IMR-90 (cell line): ENCODE measurements around the gene METAP2. TPM values are rescaled to one million over a fixed set of nuclear protein-coding genes. Genes with fewer than 3 reads are reported as not detected.
"Not testable (repeated sequence)": the region's sequence is repeated elsewhere in the genome, so short reads cannot be mapped to it uniquely, and the experiment has no call there.

ENCODE experiments used
- ATAC-seq: fragments of 200-7000 bp; cut with Tn5 transposase; 2 replicates; pipeline ENCODE4 v1.9.1; 2020; ENCODE audit warnings: low read depth, mild to moderate bottlenecking, moderate library complexity
- BruUV-seq: library from RNA; stranded (reverse); fragments of 400-500 nt; replicated peaks from 2 replicates; lab custom pipeline; 2021; lab: Mats Ljungman, UMichigan
- CTCF ChIA-PET: fragments of 300-600 bp; formaldehyde crosslinking; extraction: SDS; loops from one replicate; lab custom pipeline; 2021; ENCODE audit warnings: antibody characterized with exemption; lab: Yijun Ruan, JAX
- POLR2A ChIA-PET: fragments of 300-600 bp; sonication (Branson Sonifier 250); formaldehyde crosslinking; loops from one replicate; lab custom pipeline; 2022; ENCODE audit warnings: antibody characterized with exemption; ENCODE audit not compliant: unreplicated experiment; lab: Charles Lee
- DNase-seq: peaks from one replicate; pipeline ENCODE4 v3.0.0; 2013
- H2AFZ ChIP-seq: replicated peaks from 2 replicates; pipeline ENCODE3; 2013; ENCODE audit warnings: low read length, mild to moderate bottlenecking; ENCODE audit not compliant: poor library complexity
- H2AK5ac ChIP-seq: 2 replicates; pipeline ENCODE4 v1.6.1; 2013; ENCODE audit warnings: low read depth, low read length, inconsistent platforms
- H2AK9ac ChIP-seq: replicated peaks from 2 replicates; pipeline ENCODE3; 2013; ENCODE audit warnings: mild to moderate bottlenecking, low read depth, low read length, moderate library complexity; ENCODE audit not compliant: poor library complexity
- H2BK120ac ChIP-seq: 2 replicates; pipeline ENCODE4 v1.6.1; 2013; ENCODE audit warnings: low read depth, low read length, inconsistent platforms
- H2BK15ac ChIP-seq: 3 replicates; pipeline ENCODE4 v1.6.1; 2013; ENCODE audit warnings: low read depth, low read length, inconsistent platforms
- H2BK20ac ChIP-seq: 2 replicates; pipeline ENCODE4 v1.6.1; 2013; ENCODE audit warnings: low read depth, mild to moderate bottlenecking, inconsistent platforms, low read length, moderate library complexity
- H2BK5ac ChIP-seq: 2 replicates; pipeline ENCODE4 v1.6.1; 2013; ENCODE audit warnings: mild to moderate bottlenecking, low read depth, low read length, inconsistent platforms; ENCODE audit not compliant: poor library complexity, severe bottlenecking
- H3K14ac ChIP-seq: replicated peaks from 2 replicates; pipeline ENCODE4 v1.6.1; 2013; ENCODE audit warnings: low read depth, low read length, inconsistent platforms
- H3K18ac ChIP-seq: 2 replicates; pipeline ENCODE4 v1.6.1; 2013; ENCODE audit warnings: low read depth, low read length, control low read depth
- H3K23ac ChIP-seq: 2 replicates; pipeline ENCODE4 v1.6.1; 2013; ENCODE audit warnings: low read depth, low read length, inconsistent platforms
- H3K27ac ChIP-seq: 2 replicates; pipeline ENCODE4 v1.5.1; 2013; ENCODE audit warnings: mild to moderate bottlenecking, control low read depth, low read length; ENCODE audit not compliant: insufficient read depth
- H3K27me3 ChIP-seq: 2 replicates; pipeline ENCODE4 v1.6.1; 2013; ENCODE audit warnings: low read length; ENCODE audit not compliant: control insufficient read depth, insufficient read depth
- H3K36me3 ChIP-seq: 2 replicates; pipeline ENCODE4 v1.6.1; 2013; ENCODE audit warnings: low read length, mixed read lengths; ENCODE audit not compliant: control insufficient read depth, insufficient read depth
- H3K4ac ChIP-seq: 2 replicates; pipeline ENCODE4 v1.6.1; 2013; ENCODE audit warnings: low read depth, low read length, inconsistent platforms
- H3K4me1 ChIP-seq: 2 replicates; pipeline ENCODE4 v1.6.1; 2013; ENCODE audit warnings: low read length, mixed read lengths; ENCODE audit not compliant: control insufficient read depth, insufficient read depth
- H3K4me2 ChIP-seq: 2 replicates; pipeline ENCODE4 v1.6.1; 2013; ENCODE audit warnings: low read depth, mild to moderate bottlenecking, control low read depth, low read length, moderate library complexity
- H3K4me3 ChIP-seq: 2 replicates; pipeline ENCODE4 v1.5.1; 2013; ENCODE audit warnings: low read depth, mild to moderate bottlenecking, control low read depth, low read length, moderate library complexity; ENCODE audit not compliant: insufficient read depth
- H3K56ac ChIP-seq: 2 replicates; pipeline ENCODE4 v1.6.1; 2013; ENCODE audit warnings: low read length, inconsistent platforms; ENCODE audit not compliant: insufficient read depth; ENCODE audit errors: extremely low read depth
- H3K79me1 ChIP-seq, 2 experiments: 2 replicates each; pipeline ENCODE4 v1.6.1; 2013; ENCODE audit warnings: low read length in 2 of 2, inconsistent platforms in 1 of 2, low read depth in 1 of 2
- H3K9ac ChIP-seq: 2 replicates; pipeline ENCODE4 v1.6.1; 2013; ENCODE audit warnings: low read depth, low read length, control low read depth
- H3K9me1 ChIP-seq: 2 replicates; pipeline ENCODE4 v1.6.1; 2013; ENCODE audit warnings: low read length, inconsistent platforms; ENCODE audit not compliant: insufficient read depth
- H3K9me3 ChIP-seq: 2 replicates; pipeline ENCODE4 v1.6.1; 2013; ENCODE audit warnings: low read length; ENCODE audit not compliant: control insufficient read depth, insufficient read depth
- H4K20me1 ChIP-seq: 2 replicates; pipeline ENCODE4 v1.6.1; 2013; ENCODE audit warnings: low read length, inconsistent platforms; ENCODE audit not compliant: insufficient read depth
- H4K5ac ChIP-seq: 2 replicates; pipeline ENCODE4 v1.6.1; 2013; ENCODE audit warnings: mild to moderate bottlenecking, low read depth, low read length, control low read depth
- H4K8ac ChIP-seq, 2 experiments: 2 replicates each; pipeline ENCODE4 v1.6.1; 2013; ENCODE audit warnings: low read depth in 2 of 2, low read length in 2 of 2, control low read depth in 1 of 2, inconsistent platforms in 1 of 2
- H4K91ac ChIP-seq: 2 replicates; pipeline ENCODE4 v1.6.1; 2013; ENCODE audit warnings: low read depth, low read length, inconsistent platforms; ENCODE audit not compliant: insufficient read depth
- CHD1 ChIP-seq: IDR thresholded peaks from 2 replicates; pipeline ENCODE4 v1.6.1; 2012; ENCODE audit warnings: low read depth, low read length, improper control_type of control experiment
- MAFK ChIP-seq: IDR thresholded peaks from 2 replicates; pipeline ENCODE4 v1.6.1; 2012; ENCODE audit warnings: low read depth, low read length, improper control_type of control experiment
- MAZ ChIP-seq: IDR thresholded peaks from 2 replicates; pipeline ENCODE4 v1.6.1; 2012; ENCODE audit warnings: low read depth, mild to moderate bottlenecking, low read length, improper control_type of control experiment, moderate library complexity, borderline replicate concordance
- MXI1 ChIP-seq: IDR thresholded peaks from 2 replicates; pipeline ENCODE4 v1.6.1; 2012; ENCODE audit warnings: low read depth, mild to moderate bottlenecking, low read length, moderate library complexity, borderline replicate concordance
- POLR2A ChIP-seq: IDR thresholded peaks from 2 replicates; pipeline ENCODE4 v1.6.1; 2012; ENCODE audit warnings: mild to moderate bottlenecking, low read depth, low read length
- RFX5 ChIP-seq: IDR thresholded peaks from 2 replicates; pipeline ENCODE4 v1.8.0; 2012; ENCODE audit warnings: low read depth, mild to moderate bottlenecking, low read length, moderate library complexity
- WGBS, 2 experiments: methylation state at CpG; one replicate each; pipeline versions ENCODE4 v1.1.5 to v1.1.7; 2013; ENCODE audit warnings: missing lambda C conversion rate in 2 of 2; ENCODE audit not compliant: insufficient read length in 1 of 2; ENCODE audit errors: extremely low coverage in 2 of 2; 5-methylcytosine and 5-hydroxymethylcytosine counted together
- dilution Hi-C: fragments of 300-500 bp; cut with HindIII; formaldehyde crosslinking; loops from one replicate; pipeline ENCODE4 v1.14.3; 2018; ENCODE audit warnings: low sequenced_read_pairs; ENCODE audit not compliant: unreplicated experiment
- in situ Hi-C: fragments of 300-500 bp; cut with MboI; formaldehyde crosslinking; loops from 3 replicates; pipeline ENCODE4 v1.14.3; 2019; ENCODE audit warnings: low sequenced_read_pairs, inconsistent platforms, mixed read lengths
- intact Hi-C: fragments of 100-400 bp; cut with micrococcal nuclease; formaldehyde crosslinking; loops from 2 replicates; pipeline ENCODE4 v1.10.0; 2022
- polyA plus RNA-seq, 3 experiments: library from polyadenylated mRNA; depleted of rRNA; stranded (reverse); fragments of >200 nt; gene quantifications; 2 replicates each; pipeline ENCODE4 v1.2.3, GENCODE V29; 2012; ENCODE audit warnings: low replicate concordance in 1 of 3
- total RNA-seq: library from RNA; depleted of rRNA; stranded (reverse); fragments of >200 nt; gene quantifications from 2 replicates; pipeline ENCODE4 v1.2.3, GENCODE V29; 2012

The METAP2 gene
- total and polyA plus RNA-seq, 2 of the 4 experiments (the other 2 are of a cell fraction) = 62.5 to 72.9 TPM

DNA sequence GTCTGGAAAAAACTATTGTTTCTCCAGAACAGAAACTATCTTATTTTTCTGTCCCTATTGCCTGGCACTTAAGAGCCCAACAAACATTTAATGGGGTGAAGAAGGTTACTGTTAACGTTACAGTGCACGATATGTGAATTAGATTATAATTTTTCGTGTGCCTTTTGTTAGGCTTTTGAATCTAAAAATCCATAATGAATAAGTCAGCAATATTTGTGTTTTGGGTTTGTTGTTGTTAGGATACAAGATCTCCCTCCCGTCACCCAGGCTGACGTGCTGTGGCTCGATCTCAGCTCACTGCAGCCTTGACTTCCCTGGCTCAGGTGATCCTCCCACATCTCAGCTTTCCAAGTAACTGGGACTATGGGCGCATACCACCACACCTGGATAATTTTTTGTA is 7.9 kb downstream of the METAP2 start:
- Histone ChIP-seq H3K79me1 (peaks cover 15 to 58% of the 10 kb centered on the region in 2 experiments), H3K18ac (no peak overlapping the region), H3K27ac (no peak overlapping the region), H3K9me3 (no peaks in the 10 kb centered on the region), H3K4me3 (no peak overlapping the region), H2BK120ac (no peak overlapping the region), H4K20me1 (peaks cover 29% of the 10 kb centered on the region; the same call in 1 of the 2 replicates), H2AFZ (no peak overlapping the region), H3K9ac (no peak overlapping the region), H2AK9ac (no peak overlapping the region), H3K9me1 (peaks cover 9% of the 10 kb centered on the region), H3K4me1 (peaks cover 5% of the 10 kb centered on the region), H2BK15ac (no peak overlapping the region), H3K4me2 (no peak overlapping the region), H2BK20ac (no peak overlapping the region), H2BK5ac (no peak overlapping the region), H3K23ac (no peak overlapping the region), H3K14ac (no peak overlapping the region), H3K36me3 (peaks cover 27% of the 10 kb centered on the region), H3K4ac (no peak overlapping the region), H2AK5ac (no peak overlapping the region), H4K8ac (no peak overlapping the region), H4K91ac (no peak overlapping the region), H4K5ac (no peak overlapping the region), H3K56ac (no peak overlapping the region), H3K27me3 (no peaks in the 10 kb centered on the region)
- in situ Hi-C loops (no loop called here), intact Hi-C loops (no loop called here), dilution Hi-C loops (no loop called here)
- DNase-seq = no peak
- TF ChIP-seq RFX5 = no peak
- TF ChIP-seq MAFK = no peak
- TF ChIP-seq POLR2A = no peak
- no peak for TF ChIP-seq MAZ
- no peak for TF ChIP-seq CHD1
- no peak for TF ChIP-seq MXI1
- no peak for ATAC-seq
- ChIA-PET POLR2A (no interaction called here), CTCF (no interaction called here)
- 100% methylated on average over 1 of the region's 7 CpGs; no CpG with 5 or more reads in 1 of the 2 experiments for WGBS, 2 experiments
- no TSS peak for BruUV-seq

DNA sequence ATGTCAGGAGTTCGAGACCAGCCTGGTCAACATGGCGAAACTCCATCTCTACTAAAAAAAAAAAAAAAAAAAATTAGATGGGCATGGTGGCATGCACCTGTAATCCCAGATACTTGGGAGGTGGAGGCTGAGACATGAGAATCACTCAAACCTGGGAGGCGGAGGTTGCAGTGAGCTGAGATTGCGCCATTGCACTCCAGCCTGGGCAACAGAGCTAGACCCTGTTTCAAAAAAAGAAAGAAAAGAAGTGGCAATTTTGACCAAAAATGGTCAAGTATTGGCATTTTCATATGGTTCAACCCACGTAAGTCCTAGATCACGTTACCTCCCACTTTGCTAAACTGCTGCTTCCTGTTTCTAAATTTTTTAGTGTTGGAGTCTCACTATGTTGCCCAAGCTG is 8.6 kb downstream of the METAP2 start:
- Histone ChIP-seq H4K20me1 (peaks cover 29% of the 10 kb centered on the region; the same call in 1 of the 2 replicates), H3K36me3 (peaks cover 25% of the 10 kb centered on the region), H3K79me1 (peaks cover 15 to 60% of the 10 kb centered on the region in 2 experiments)
- POLR2A ChIA-PET, ATAC-seq, H3K4ac ChIP-seq, H2BK5ac ChIP-seq, H3K4me3 ChIP-seq, H4K91ac ChIP-seq, DNase-seq, H2AFZ ChIP-seq, in situ Hi-C loops, H3K18ac ChIP-seq, H4K5ac ChIP-seq, H2BK15ac ChIP-seq, intact Hi-C loops, H2BK20ac ChIP-seq, H3K14ac ChIP-seq, BruUV-seq, H3K4me1 ChIP-seq, dilution Hi-C loops, H3K23ac ChIP-seq, H2AK5ac ChIP-seq, H3K56ac ChIP-seq, H2AK9ac ChIP-seq, H3K4me2 ChIP-seq, H3K27me3 ChIP-seq, H3K9ac ChIP-seq, H4K8ac ChIP-seq, H2BK120ac ChIP-seq, H3K9me3 ChIP-seq, H3K27ac ChIP-seq, H3K9me1 ChIP-seq: not testable (repeated sequence)
- WGBS, 2 experiments = 67% methylated on average over 2 of the region's 6 CpGs; no CpG with 5 or more reads in 1 of the 2 experiments
- CTCF ChIA-PET = interaction anchor here (0.6 kb wide), 1 partner anchor 50 kb away, joined by 3 read pairs; no protein-coding TSS in a partner anchor
